Measurements from ENCODE around the gene SLC48A1. TPM values are rescaled to one million over a fixed set of nuclear protein-coding genes. Genes with fewer than 3 reads are reported as not detected.

The SLC48A1 gene
- total and polyA plus RNA-seq, 2 donors (not counting 3 experiments of a cell fraction or from before 2014, with no cell fraction given): 17.3 to 20.3 TPM

DNA sequence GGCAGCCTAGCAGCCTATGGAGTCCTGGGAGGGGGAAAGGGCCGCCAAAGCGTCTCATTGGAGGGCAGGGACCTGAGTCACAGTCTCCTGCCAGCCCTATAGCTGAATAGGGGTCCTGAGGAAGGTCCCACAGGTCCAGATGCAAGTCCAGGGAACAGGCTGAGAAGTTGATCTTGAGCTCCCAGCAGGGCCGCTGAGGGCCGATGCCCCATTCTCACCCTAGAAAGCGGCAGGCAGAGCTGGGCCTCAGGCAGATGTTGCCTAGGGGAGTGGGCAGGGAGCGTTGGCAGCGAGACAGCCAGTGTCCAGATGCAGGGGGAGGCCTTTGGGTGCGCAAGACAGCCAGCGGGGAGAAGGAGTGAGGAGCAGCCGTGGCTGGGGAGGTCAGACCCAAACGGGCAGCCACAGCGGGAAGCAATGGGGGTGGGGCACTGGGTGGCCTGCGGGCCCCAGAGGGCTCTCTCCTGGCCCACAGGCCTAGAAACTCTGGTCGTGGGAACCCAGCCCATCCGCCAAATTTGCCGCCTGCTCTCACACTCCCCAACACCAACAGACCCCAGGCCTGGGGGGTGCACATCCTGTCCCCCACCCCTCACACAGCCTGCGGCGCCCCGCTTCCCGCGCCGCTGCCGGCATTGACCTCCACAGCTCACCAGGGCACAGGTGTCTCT, 45.6 kb downstream of the SLC48A1 start:
- Histone ChIP-seq H3K9me1 (replicated peaks; ENCODE audit: control insufficient read depth, extremely low read depth, insufficient read depth, low read length) (no peaks in the 10 kb centered on the region), H2AFZ (ENCODE audit: low read depth, low read length) (no peak overlapping the region), H3K4me1 (ENCODE audit: control insufficient read depth, extremely low read depth, insufficient read depth, low read length) (peaks cover 64% of the 10 kb centered on the region), H4K20me1 (replicated peaks; ENCODE audit: control insufficient read depth, extremely low read depth, insufficient read depth, low read length) (no peaks in the 10 kb centered on the region), H3K9ac (replicated peaks; ENCODE audit: extremely low read depth, insufficient read depth, low read length) (peak overlapping the region; percentile 91), H3K27ac (ENCODE audit: insufficient read depth, low read depth, low read length) (peak overlapping the region; percentile 87), H3K4me3 (replicated peaks in 1 of 3; ENCODE audit: insufficient read depth in 1 of 3, low read depth in 1 of 3, low read length in 3 of 3) (peak overlapping the region; percentile 79 to 85 (median 84)), H3K27me3 (ENCODE audit: control insufficient read depth in 2 of 2, insufficient read depth in 2 of 2, low read length in 2 of 2) (no peaks in the 10 kb centered on the region), H3K79me2 (ENCODE audit: control insufficient read depth, insufficient read depth, low read length) (peaks cover 60% of the 10 kb centered on the region), H3K36me3 (ENCODE audit: control insufficient read depth in 2 of 2, extremely low read depth in 1 of 2, insufficient read depth in 2 of 2, low read length in 2 of 2) (peaks cover 4 to 7% of the 10 kb centered on the region in 2 experiments), H3K4me2 (ENCODE audit: insufficient read depth, low read length) (peak overlapping the region; percentile 89), H3K9me3 (replicated peaks; ENCODE audit: control insufficient read depth, insufficient read depth, low read length) (no peaks in the 10 kb centered on the region)
- ChIA-PET POLR2A (interaction anchor here (2.5 to 3.0 kb wide), 2 partner anchors 10 to 17 kb away, joined by 9 to 17 read pairs; no protein-coding TSS in a partner anchor), CTCF (interaction anchor here (0.9 to 7.8 kb wide), 10 partner anchors 11 to 112 kb away, joined by 3 to 246 read pairs (median 8); partner anchors contain the start of genes RAPGEF3 and RPAP3)
- DNase-seq (ENCODE audit: low read depth, low spot score): peak; percentile 69
- TSS peak; percentile 7 for BruUV-seq (replicated peaks)
- TF ChIP-seq, protein P1, sequence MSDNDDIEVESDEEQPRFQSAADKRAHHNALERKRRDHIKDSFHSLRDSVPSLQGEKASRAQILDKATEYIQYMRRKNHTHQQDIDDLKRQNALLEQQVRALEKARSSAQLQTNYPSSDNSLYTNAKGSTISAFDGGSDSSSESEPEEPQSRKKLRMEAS (IDR thresholded peaks at IDR 0.05; ENCODE audit: insufficient read depth, insufficient read length): no peak
- TF ChIP-seq JUN (IDR thresholded peaks at IDR 0.05; ENCODE audit: borderline replicate concordance, insufficient read depth, insufficient read length, low read depth) (no peak), FOS (IDR thresholded peaks at IDR 0.05; ENCODE audit: borderline replicate concordance, insufficient read depth, low read length) (no peak), POLR2AphosphoS5 (IDR thresholded peaks at IDR 0.05; ENCODE audit: insufficient read depth, low read depth, low read length) (peak; percentile 32), MYC (IDR thresholded peaks at IDR 0.05; ENCODE audit: low read depth, low read length) (no peak), POLR2A (IDR thresholded peaks at IDR 0.05; ENCODE audit: low read depth, low read length) (peak; percentile 32), EZH2 (IDR thresholded peaks at IDR 0.05; ENCODE audit: borderline replicate concordance, low read depth, low read length, severe bottlenecking) (no peak), GATA2 (IDR thresholded peaks at IDR 0.05; ENCODE audit: insufficient read depth, insufficient read length, low read depth, low read length) (no peak)
- TF ChIP-seq, protein P2, sequence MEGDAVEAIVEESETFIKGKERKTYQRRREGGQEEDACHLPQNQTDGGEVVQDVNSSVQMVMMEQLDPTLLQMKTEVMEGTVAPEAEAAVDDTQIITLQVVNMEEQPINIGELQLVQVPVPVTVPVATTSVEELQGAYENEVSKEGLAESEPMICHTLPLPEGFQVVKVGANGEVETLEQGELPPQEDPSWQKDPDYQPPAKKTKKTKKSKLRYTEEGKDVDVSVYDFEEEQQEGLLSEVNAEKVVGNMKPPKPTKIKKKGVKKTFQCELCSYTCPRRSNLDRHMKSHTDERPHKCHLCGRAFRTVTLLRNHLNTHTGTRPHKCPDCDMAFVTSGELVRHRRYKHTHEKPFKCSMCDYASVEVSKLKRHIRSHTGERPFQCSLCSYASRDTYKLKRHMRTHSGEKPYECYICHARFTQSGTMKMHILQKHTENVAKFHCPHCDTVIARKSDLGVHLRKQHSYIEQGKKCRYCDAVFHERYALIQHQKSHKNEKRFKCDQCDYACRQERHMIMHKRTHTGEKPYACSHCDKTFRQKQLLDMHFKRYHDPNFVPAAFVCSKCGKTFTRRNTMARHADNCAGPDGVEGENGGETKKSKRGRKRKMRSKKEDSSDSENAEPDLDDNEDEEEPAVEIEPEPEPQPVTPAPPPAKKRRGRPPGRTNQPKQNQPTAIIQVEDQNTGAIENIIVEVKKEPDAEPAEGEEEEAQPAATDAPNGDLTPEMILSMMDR (IDR thresholded peaks at IDR 0.05; ENCODE audit: extremely low read depth in 1 of 2, insufficient read depth in 1 of 2, low read depth in 1 of 2, low read length in 2 of 2): no peak
- peak; percentile 71 for FAIRE-seq
- intact Hi-C loops (cut with micrococcal nuclease) (loop anchor here (5.0 kb wide), 2 partner anchors 36 to 1446 kb away; partner anchors contain the start of gene SLC38A2), dilution Hi-C loops (cut with MboI; ENCODE audit: extremely low pct_ligation_motif_present, low sequenced_read_pairs) (no loop called here)

Measured in endothelial cell of umbilical vein (primary cell).